ENCODE results near the gene CACNA1C. TPM values are rescaled to one million over a fixed set of nuclear protein-coding genes. Genes with fewer than 3 reads are reported as not detected.

Gene CACNA1C
- total RNA-seq, 4 donors from 2014 or later = 5.2 to 12.9 (median 6.3) TPM

GRCh38 chr12:2560356-2560755 is 507.6 kb downstream of the CACNA1C start:
- no peak for TF ChIP-seq CTCF (IDR thresholded peaks at IDR 0.05)
- no peak for TF ChIP-seq EP300 (IDR thresholded peaks at IDR 0.05)
- no peak for TF ChIP-seq POLR2A (IDR thresholded peaks at IDR 0.05)
- Histone ChIP-seq H3K9me3 (no peaks in the 10 kb centered on the region), H3K4me3 (no peak overlapping the region), H3K4me1 (no peaks in the 10 kb centered on the region), H3K36me3 (peaks cover 0 to 6% (median 0%) of the 10 kb centered on the region in 3 donors), H3K27me3 (no peaks in the 10 kb centered on the region), H3K27ac (no peak overlapping the region)
- 78 to 83% methylated on average over 4 of the region's 4 CpGs for WGBS, 2 donors
- no peak for DNase-seq (ENCODE audit: low spot score in 2 of 2)

- no peak for DNase-seq (ENCODE audit: low spot score in 2 of 2)
- TF ChIP-seq CTCF (IDR thresholded peaks at IDR 0.05) (no peak), EP300 (IDR thresholded peaks at IDR 0.05) (no peak), POLR2A (IDR thresholded peaks at IDR 0.05) (no peak)
- H3K36me3 ChIP-seq = peaks cover 0 to 2% (median 0%) of the 10 kb centered on the region in 3 donors
- H3K27me3 ChIP-seq = no peaks in the 10 kb centered on the region
- H3K27ac ChIP-seq = no peak overlapping the region
- no peak overlapping the region for H3K4me3 ChIP-seq
- no peaks in the 10 kb centered on the region for H3K9me3 ChIP-seq
- WGBS, 2 donors = 82 to 88% methylated on average over 10 of the region's 10 CpGs
- H3K4me1 ChIP-seq = no peaks in the 10 kb centered on the region
Measured at GRCh38 chr12:2561367-2561766, 508.6 kb downstream of the CACNA1C start.

- 61 to 64% methylated on average over 3 of the region's 3 CpGs for WGBS, 2 donors
- no peak for DNase-seq (ENCODE audit: low spot score in 2 of 2)
- no peaks in the 10 kb centered on the region for H3K27me3 ChIP-seq
- no peaks in the 10 kb centered on the region for H3K9me3 ChIP-seq
- no peak overlapping the region for H3K27ac ChIP-seq
- H3K4me3 ChIP-seq = no peak overlapping the region
- no peaks in the 10 kb centered on the region for H3K4me1 ChIP-seq
- H3K36me3 ChIP-seq = no peaks in the 10 kb centered on the region
- TF ChIP-seq POLR2A (IDR thresholded peaks at IDR 0.05) (no peak), EP300 (IDR thresholded peaks at IDR 0.05) (no peak), CTCF (IDR thresholded peaks at IDR 0.05) (no peak)
Measured at GRCh38 chr12:2562400-2562799, 509.6 kb downstream of the CACNA1C start.

GRCh38 chr12:2563709-2564108 is 510.9 kb downstream of the CACNA1C start:
- no peak overlapping the region for H3K4me3 ChIP-seq
- TF ChIP-seq CTCF (IDR thresholded peaks at IDR 0.05) (no peak), EP300 (IDR thresholded peaks at IDR 0.05) (no peak), POLR2A (IDR thresholded peaks at IDR 0.05) (no peak)
- H3K27me3 ChIP-seq = no peaks in the 10 kb centered on the region
- no peaks in the 10 kb centered on the region for H3K9me3 ChIP-seq
- 72 to 76% methylated on average over 6 of the region's 6 CpGs for WGBS, 2 donors
- DNase-seq (ENCODE audit: low spot score in 2 of 2) = no peak
- H3K36me3 ChIP-seq = no peaks in the 10 kb centered on the region
- H3K27ac ChIP-seq = no peak overlapping the region
- no peaks in the 10 kb centered on the region for H3K4me1 ChIP-seq

- H3K4me1 ChIP-seq = no peaks in the 10 kb centered on the region
- no peaks in the 10 kb centered on the region for H3K27me3 ChIP-seq
- H3K27ac ChIP-seq = no peak overlapping the region
- no peaks in the 10 kb centered on the region for H3K36me3 ChIP-seq
- DNase-seq (ENCODE audit: low spot score in 2 of 2) = no peak
- no peak for TF ChIP-seq CTCF (IDR thresholded peaks at IDR 0.05)
- TF ChIP-seq EP300 (IDR thresholded peaks at IDR 0.05) = no peak
- no peak for TF ChIP-seq POLR2A (IDR thresholded peaks at IDR 0.05)
- 93 to 94% methylated on average over 12 of the region's 12 CpGs for WGBS, 2 donors
- no peak overlapping the region for H3K4me3 ChIP-seq
- no peaks in the 10 kb centered on the region for H3K9me3 ChIP-seq
Measured at GRCh38 chr12:2566161-2566560, 513.4 kb downstream of the CACNA1C start.

Data from tibial nerve (tissue), 4 donors.